Measurements from ENCODE around the gene POLR2B.
"Not testable (repeated sequence)": the region's sequence is repeated elsewhere in the genome, so short reads cannot be mapped to it uniquely, and the experiment has no call there.

Gene POLR2B

GRCh38 chr4:57051524-57051923, 72.8 kb downstream of the POLR2B start:
- no peak for DNase-seq

DNA sequence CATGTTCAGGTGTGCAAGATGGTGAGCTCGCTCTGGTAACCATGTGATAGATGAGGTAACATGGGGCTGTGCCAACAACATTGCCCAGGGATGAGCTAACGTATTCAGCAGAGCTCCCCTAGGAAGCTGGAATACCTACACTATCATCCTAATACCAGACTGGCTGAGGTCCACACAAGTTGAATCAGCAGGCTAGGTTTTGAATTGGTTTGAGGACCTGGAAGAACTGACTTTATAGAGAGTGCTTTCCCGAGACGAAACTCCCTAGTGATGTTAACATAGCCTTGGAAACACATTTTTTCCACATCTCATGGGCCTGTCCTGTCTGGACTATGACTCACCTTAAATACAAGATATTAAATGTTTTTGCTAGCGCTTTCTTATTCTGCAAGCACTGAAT, 74.8 kb downstream of the POLR2B start:
- DNase-seq, result no peak

DNA sequence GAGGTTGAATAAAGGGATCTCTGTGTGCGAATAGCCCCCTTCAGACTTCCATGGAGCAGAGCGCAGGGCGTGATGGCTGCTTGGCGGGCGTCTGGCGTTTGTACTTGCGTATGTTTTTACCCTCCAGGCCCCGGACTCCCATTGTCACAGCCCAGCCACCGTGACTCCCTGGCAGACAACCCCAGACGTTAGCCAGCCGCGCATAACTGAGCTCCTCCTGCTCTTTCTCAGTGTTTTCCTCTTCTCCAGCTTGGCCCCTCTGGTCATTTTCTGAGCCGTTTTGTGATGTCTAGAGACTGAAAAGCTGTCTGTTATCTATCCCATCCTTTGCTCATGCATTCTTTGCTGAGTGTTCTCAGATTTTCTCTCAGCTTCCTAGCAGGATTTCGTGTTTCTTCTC, 77.2 kb downstream of the POLR2B start:
- no peak for DNase-seq

DNA sequence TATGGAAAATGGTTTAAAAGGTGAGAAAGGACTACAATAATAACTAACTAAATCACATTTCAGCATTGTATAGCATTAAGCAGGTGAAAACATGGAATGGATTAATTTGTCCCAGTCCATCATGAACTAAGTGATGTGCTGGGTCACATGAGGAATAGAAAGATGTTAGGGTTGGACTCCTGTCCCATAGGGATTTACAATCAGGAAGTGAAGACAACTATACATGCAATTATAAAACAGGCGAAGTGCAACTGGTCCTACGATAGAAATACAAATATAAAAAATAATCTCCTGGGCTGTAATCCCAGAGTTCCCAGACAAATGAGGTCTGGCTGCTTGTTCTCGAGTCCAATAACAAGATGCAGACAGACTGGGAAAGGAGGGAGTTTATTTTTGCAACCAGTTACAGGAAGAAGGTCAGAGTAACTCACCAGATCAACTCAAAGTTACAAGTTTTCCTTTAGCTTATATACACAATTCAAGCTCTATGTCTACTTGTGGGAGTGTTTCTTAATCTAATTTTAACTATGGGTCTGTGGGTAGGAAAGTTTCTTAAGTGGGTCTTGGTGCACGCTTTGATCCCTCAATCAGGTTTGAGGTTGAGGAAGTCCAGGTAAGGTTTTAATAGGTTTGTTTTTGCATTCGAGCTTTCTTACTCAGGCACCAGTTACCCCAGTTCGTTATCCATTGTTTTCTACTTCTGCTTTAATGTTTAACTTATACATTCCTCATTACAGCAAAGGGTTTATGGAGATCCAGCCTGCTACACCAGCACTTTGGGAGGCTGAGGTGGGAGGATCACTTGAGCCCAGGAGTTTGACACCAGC, 81.4 kb downstream of the POLR2B start:
- DNase-seq, result no peak

DNA sequence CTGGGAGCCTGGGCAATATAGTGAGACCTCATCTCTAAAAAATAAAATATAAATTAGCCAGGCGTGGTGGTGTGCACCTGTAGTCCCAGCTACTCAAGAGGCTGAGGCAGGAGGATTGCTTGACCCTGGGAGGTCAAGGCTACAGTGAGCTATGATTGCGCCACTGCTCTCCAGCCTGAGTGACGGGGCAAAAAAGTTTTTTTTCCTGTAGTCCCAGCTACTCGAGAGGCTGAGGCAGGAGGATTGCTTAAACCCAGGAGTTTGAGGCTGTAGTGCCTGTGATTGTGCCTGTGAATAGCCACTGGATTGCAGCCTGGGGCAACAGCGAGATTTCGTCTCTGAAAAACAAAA, 82.0 kb downstream of the POLR2B start:
- not testable (repeated sequence) for DNase-seq

DNA sequence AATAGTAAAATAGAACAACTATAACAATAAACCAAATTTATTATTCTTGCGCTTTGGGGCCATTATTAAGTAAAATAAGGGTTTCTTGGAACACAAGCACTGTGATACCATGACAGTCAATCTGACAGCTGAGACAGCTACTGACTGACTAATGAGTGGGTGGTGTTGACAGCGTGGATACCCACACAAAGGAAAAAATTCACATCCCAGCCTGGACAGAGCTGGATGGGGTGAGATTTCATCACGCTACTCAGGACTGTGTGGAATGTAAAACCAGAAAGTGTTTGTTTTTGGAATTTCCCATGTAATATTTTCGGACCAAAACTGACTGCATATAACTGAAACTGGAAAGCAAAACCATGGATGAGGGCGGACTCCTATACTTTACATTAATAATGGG, 82.7 kb downstream of the POLR2B start:
- DNase-seq, result no peak

DNA sequence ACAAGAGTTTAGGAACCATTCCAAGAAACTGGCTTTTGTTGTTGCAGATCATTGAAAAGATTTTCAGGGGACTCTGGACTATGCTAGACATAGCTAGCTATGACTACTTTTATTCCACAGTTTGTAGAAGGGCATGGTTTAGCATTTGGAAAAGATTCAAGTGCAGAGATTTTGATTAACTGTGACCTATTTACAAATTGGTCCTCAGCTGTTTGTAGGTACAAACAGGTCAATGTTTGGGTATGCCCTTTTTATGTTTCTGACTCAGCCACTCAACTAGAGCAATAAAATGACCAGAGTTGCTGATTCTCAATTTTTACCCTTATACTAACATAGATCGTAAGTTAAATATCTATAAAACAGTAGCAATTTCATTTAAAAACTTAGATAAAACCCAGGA, 84.8 kb downstream of the POLR2B start:
- no peak for DNase-seq

DNA sequence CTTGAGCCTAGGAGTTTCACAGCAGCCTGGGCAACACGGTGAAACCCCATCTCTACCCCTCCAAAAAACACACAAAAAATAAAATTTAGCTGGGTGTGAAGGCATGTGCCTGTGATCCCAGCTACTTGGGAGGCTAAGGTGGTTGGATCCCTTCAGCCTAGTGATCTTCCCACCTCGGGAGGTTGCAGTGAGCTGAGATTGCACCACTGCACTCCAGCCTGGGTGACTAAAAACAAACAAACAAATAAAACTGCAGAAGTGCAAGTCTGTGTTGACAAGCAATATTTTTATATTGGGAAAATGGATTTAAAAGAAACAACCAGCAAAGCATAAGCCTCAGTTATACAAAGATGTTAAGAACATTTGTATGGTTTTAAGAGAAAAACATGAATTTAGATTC, 85.4 kb downstream of the POLR2B start:
- no peak for DNase-seq

- DNase-seq, result no peak
These were observed 86.4 kb downstream of the POLR2B start for GRCh38 chr4:57064811-57065711.

DNA sequence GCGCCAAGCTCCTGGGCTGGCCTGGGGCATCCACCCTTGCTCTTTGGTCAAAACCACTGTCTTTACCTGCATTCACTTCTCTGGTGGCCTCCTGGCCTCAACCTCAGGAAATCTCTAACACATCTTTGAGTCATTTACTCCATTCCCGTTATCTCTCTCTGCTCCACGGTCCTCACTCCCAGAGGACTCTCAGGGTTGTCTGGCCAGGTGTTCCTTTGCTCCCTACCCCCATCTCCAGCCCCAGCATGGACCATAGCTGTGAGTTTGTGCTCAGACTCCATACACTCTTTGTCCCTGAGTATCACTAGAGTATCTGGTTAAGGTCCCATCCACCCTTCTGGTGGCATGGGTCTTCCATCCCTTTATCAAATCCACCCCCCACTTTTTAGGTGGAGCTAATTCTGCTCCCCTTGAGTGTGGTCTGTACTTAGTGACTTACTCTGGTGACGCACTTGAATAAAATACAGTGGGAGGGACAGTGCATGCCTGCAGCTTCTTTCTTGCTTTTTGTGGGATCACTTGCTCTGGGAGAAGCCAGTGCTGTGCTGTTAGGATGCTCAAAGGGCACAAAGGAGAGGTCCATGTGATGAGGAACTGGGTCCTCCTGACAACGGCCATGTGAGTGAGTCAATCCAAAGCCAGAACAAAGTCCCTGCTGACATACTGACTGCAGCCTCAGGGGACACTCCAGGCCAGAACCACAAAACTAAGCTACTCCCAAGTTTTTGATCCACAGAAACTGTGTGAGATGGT, 87.2 kb downstream of the POLR2B start:
- no peak for DNase-seq

DNA sequence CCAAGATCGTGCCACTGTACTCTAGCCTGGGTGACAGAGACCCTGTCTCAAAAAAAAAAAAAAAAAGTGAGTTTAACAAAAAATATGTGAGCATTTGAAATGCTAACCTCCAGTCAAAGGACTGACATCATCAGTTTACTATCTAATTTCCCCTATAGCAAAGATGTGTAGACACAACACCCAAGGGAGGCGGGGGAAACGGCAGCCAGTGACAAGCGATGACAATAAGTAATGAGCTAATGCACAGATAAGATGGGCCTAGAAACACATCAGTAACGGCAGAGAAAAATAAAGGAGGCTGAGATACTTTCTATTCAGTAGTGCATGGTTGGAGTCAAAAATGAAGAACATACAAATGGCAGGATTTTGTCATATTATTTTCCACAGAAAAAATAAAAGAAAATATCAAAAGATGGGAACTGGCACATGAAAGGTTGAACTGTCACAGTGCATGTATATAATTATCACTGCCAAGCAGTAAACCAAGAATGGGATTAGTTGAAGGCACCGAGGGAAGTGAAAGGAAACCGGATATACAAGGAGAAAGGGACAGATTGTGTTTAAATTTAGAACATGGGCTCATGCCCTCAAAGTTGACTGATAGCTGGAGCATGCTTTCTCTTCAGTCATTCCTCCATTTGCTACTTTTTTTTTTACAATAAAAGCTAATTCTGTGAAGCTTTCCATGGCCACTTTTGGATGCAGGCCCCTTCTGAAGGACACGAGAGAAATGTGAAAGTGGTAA, 89.7 kb downstream of the POLR2B start:
- DNase-seq, result no peak

- no peak for DNase-seq
These were observed 91.8 kb downstream of the POLR2B start for GRCh38 chr4:57070461-57070860.

DNA sequence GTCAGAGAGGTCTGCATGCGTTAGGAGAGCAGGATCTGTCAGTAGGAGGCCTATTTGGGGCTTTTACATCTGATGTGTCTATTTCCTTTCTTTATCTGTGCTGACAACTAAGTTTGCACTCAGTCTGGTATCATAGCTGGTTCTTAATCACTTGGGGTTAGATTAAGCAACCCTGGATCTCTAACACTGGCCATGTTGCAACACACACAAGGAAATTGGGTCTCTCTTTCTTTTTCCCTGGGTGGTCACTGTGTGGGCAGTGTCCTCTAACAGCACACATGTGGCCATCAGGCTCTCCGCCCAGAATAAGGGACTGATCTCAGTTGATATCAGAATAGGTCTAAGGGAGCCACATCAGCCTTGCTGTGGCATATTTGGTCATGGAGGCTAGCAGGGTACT, 92.6 kb downstream of the POLR2B start:
- no peak for DNase-seq

DNA sequence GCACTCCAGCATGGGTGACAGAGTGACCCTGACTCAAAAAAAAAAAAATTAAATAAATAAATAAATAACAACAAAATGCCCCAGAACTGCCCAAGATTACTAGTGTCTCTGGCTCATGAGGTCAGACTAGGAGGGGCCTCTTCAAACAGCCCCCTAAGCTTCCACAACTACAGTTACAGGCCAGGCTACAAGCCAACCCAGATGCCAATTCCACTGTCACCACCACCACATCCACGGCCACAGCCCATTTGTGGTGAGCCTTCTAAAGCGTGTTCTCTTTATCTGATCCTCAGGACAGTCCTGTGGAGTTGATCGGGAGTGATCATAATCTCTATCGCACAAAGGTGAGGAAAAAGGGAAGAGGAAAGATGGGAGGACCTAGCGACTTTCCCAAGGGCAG, 94.9 kb downstream of the POLR2B start:
- no peak for DNase-seq

DNA sequence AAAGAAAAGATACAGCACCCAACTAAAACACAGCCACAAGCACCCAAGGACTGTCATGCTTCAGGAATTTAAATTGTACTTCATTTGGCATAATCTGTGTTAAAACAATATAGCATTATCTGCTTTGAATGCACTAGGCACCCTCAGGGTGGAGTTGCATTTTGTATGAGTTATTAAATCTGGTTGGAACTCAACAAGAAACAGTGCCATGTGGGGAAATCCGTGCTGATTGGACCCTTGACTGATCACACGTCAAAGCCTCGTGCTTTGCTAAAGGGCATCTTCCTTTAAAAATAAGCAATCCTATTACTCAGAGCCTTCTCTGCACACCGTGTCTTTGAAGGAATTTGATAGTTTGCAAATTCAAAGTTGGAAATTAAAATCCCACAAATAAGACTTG, 96.0 kb downstream of the POLR2B start:
- no peak for DNase-seq

DNA sequence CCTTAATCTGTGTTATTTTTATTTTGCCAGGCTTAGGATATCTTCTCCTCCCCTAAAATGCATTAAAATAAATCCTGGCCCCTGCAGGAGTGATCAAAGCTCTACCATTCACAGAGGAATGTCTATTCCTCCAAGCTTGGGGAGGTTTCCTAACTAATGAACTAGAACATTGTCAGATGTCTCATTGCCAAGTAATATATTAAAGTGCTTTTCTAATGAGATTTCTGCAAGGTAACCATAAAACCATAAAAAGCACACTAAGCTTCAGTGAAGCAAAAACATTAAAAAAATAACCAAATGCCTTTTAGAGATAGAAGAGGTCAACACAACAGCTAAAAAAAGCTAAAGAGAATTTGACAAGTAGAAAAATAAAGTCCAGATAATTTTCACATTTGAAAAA, 96.7 kb downstream of the POLR2B start:
- no peak for DNase-seq

DNA sequence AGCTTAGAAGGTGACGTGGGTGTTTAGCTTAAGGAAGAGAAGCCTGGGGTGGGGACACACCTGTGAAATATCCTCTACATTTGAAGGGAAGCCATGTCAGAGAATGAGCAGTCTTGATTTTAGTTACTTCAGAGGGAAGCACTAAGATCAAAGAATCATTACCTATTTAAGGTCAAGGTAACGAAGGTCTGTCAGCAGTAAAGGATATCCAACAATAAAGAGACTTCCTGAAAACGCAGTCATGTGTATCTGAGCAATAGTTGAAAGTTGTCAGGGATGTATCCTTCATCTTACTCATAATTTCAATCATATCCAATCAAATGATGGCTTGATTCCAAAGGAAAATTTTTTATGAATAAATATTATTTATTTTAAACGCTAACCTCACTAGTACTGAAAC, 98.0 kb downstream of the POLR2B start:
- no peak for DNase-seq

DNA sequence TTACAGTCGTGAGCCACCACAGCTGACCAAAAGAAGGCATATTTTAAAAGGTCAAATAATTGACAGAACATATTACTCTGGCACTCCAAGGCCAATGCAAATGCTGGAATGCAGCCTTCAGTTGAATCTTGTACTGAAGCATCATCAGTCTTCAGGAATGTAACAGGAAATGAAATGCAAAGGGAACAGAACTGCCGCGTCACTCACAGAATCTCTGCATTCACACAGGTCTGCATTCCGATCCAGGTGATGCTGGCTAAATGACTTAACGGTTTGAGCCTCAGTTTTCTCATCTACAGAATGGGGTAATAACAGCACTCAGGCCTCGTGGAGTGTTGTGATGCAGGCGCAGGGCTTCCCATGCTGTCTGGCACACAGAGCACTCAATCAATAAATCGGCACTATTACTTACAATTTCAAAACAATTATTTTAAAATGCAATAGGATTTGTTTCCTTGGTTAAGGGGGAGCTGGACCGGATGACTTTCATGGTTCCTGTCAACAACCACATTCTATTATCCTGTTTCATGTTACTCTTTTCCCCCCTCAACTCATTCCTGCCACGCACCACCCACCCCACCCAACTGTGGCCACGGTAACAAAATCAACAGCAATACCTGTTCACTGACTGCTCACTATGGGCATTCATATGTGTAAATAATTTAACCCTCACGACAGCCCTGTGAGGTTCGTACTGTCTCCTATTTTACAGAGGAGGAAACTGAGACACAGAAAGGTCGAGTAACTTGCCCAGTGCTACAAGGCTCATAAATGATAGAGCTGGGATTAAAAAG, 99.1 kb downstream of the POLR2B start:
- no peak for DNase-seq

DNA sequence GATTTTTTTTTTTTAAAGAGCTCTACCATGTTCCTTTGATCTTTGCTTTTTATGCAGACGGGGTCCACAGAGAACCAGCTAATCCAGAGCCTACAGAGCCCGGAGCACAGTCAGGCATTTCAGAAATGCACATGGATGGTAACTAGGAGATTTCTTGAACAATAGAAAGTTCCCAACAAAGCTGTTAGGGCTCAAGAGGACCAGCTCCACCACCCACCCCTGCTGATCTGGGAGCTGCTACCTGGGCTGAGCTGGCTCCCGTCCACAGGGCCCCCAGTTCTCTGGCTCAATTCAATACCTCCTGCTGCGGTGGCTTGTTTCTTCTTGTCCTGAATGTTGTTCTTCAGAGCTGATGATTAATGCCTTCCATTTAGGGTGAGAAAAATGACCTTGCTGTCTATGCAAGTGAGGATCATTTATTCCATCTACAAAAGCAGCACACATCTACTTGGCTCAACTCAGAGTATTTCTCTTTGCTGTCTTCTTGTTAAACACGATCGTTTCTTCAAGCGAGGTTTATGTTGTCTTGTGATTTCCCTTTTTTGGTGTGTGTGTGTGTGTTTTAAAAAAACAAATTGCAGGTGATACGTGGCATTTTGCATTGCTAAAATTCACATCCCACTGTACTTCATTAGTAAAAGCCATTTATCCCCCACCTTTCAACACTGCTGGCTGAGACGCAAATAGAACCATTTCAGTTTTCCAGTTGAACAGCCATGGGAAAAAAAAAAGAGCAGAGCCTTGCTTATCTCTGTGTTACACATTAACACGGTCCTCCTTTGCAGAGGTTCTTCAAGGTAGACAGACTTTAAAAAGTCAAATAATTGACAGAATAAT, 100.2 kb downstream of the POLR2B start:
- DNase-seq, result peak; percentile 61

Data from right kidney (tissue), 1 donor.